ENCODE measurements around the gene REXO5.
A peak's percentile ranks its signal among the peaks of the same experiment; 100 is the strongest.
"Not testable (repeated sequence)": the region's sequence is repeated elsewhere in the genome, so short reads cannot be mapped to it uniquely, and the experiment has no call there.

REXO5 gene

GRCh38 chr16:20801278-20801677, 5.0 kb upstream of the REXO5 start:
- ATAC-seq: no peak
- DNase-seq: no peak

DNA sequence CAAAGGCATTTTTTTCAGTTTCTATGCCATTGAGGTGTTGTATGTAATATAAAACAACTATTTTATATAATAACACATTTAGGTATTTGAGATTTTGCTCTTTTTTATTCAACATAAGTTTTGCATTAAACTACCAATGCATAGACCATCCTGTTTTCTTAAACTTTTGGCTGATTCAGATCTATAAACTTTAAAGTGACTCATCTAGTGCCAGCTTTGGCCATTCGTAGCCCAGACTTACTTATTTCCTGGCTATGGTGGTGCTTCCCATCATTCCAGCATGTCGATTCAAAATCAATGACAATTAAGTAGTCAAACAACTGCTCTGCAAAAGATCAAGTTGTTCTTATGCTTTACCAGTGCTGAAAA, 3.2 kb upstream of the REXO5 start:
- DNase-seq: no peak
- ATAC-seq: no peak

DNA sequence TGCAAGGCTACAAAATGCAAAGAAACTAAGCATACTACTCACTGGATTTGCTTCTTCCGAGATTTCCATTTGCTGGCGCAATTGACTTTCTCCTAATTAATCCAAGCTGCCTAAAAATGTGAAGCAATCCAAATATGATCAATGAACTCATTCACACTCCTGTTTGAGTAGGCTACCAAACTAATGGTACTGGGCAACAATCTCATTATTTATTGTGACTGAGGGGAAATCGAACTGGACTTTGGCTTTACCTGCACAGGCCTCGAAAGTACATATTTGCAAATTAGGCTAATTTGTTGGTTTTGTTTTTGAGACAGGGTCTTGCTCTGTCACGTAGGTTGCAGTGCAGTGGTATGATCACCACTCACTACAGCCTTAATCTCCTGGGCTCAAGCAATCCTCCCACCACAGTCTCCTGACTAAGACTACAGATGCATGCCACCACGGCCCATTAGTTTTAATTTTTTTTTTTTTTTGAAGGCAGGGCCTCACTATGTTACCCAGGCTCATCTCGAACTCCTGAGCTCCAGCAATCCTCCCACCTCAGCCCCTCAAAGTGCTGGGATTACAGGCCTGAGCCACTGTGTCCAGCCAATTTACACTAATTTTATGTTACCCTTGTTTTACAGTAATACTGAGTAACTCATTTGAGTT, 2.6 kb upstream of the REXO5 start:
- no peak for DNase-seq
- ATAC-seq: no peak

DNA sequence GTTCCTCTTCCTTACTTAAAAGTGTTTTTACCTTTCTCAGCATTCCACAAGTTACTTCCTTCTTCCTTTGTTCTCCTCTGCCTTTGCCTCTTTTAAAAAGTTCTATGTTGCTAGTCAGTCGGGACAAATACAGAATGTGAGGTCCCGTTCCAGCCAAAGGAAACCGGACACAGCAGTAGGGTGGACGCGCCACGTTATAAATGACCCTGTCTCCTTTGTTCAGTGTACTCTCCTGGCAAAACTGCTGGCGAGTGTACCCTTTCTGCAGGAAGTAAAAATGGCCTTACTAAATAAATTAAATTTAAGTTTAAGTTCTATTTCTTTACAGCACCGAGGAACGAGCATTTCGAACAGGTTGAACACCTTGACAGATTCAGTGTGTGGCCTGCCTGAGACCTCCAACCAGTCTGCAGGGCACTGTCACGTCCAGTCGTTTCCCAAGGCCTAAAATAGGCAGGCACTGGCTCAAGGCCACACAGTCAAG, 601 bp upstream of the REXO5 start:
- not testable (repeated sequence) for DNase-seq, ATAC-seq

DNA sequence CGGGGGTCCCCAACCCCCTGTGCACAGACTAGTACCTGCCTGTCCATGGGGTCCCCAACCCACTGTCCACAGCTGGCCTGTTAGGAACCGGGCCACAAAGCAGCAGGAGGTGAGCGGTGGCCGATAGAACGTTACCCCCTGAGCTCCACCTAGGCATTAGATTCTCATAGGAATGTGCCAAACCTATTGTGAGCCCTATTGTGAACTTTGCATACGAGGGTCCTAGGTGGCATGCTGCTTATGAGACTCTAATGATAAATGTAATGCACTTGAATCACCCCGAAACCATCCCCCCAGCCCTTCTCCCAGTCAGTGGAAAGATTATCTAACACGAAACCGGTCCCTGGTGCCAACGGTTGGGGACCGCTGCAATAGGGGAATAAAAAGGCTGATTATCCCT, 1.5 kb downstream of the REXO5 start:
- DNase-seq (no peak), ATAC-seq (no peak)

DNA sequence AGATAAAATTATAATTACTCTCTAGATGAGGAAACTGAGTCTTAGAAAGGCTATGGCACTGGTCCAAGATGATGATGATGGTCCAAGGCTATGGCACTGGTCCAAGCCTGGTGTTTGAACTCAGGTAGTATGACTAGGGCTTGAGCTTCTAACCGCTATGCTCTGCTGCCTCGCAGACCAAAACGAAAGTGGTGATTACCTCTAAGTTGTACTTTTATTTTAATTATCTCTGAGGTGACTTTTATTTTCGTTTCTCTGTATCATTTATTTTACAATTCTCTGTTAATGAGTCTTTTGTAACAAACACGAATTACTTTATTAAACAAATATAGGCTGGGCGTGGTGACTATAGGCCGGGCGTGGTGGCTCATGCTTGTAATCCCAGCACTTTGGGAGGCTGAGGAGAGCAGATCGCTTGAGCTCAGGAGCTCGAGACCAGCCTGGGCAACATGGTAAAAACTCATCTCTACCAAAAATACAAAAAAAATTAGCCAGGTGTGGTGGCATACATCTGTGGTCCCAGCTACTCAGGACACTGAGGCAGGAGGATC, 5.6 kb downstream of the REXO5 start:
- DNase-seq (no peak), ATAC-seq (no peak)

DNA sequence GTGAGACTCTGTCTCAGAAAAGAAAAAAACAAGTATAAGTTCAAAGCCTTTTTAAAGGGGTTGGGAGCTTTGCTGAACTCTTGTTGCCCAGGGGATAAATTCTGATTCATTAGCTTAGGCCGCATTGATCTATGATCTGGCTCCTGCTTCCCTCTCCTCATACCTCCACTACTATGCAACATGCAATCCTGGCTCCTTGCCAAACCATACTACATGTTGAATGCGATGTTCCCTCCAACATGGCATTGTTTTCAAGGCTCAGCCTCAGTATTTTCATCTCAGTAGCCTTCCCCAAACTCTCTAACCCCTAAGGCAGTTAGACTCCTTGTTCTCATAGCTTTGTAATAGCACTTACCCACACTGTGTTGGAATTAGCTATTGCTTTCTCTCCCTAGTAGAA, 6.2 kb downstream of the REXO5 start:
- DNase-seq: no peak
- ATAC-seq: no peak

- DNase-seq: no peak
- no peak for ATAC-seq
Measured at GRCh38 chr16:20814784-20815183, 8.5 kb downstream of the REXO5 start.

DNA sequence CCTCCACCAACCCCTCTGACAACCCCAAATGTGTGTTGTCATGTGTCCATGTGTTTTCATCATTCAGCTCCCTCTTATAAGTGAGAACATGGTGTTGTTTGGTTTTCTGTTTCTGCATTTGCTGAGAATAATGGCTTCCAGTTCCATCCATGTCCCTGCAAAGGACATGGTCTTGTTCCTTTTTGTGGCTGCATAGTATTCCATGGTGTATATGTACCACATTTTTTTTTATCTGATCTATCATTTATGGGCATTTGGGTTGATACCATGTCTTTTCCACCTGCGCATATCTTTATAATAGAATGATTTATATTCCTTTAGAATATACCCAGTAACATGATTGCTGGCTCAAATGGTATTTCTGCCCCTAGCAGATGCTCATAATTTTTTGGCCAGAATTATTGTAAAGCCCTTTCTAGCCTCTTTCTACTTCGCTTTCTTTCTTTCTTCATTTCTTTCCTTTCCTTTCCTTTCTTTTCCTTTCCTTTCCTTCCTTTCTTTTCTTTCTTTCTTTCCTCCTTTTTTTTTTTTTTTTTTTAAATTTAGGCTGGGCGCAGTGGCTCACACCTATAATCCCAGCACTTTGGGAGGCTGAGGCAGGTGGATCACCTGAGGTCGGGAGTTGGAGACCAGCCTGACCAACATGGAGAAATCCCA, 12.7 kb downstream of the REXO5 start:
- DNase-seq: no peak
- ATAC-seq: no peak

DNA sequence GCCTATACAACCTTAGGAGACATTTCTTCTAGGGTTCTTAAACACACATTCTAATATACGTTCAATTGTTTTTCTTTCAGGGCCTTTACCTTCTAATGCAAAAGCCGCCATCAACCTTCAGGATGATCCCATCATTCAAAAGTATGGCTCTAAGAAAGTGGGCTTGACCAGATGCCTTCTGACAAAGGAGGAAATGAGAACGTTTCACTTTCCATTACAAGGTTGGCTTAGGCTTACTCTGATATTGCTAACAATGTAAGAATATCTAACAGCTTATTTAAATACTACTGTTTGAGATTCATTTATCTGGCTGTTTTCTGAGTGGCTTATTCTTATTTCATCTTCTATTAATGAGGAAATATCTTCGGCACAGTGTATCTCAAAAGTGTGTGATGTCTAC, 15.4 kb downstream of the REXO5 start:
- ATAC-seq: no peak
- no peak for DNase-seq

GRCh38 chr16:20822521-20823325, 16.4 kb downstream of the REXO5 start:
- no peak for DNase-seq
- ATAC-seq: no peak

- DNase-seq: no peak
- ATAC-seq: no peak
Measured at GRCh38 chr16:20826039-20826566, 19.8 kb downstream of the REXO5 start.

DNA sequence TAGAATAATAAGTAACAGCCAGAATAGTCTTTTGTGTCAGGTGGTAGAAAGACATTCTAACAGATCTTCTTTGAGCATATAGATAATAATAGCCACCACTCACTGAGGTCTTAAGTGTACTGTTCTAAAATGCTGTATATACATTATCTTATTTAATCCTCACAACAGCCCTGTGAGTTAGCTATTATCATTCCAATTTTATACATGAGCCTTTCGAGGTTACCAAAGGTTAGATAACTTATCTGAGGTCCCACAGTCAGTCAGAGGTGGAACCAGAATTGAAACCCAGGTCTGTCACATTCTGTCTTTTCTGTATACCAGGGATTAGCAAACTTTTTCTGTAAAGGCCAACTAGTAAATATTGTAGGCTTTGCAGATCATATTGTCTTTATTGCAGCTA, 23.2 kb downstream of the REXO5 start:
- ATAC-seq: no peak
- no peak for DNase-seq

GRCh38 chr16:20830372-20830771, 24.0 kb downstream of the REXO5 start:
- ATAC-seq: no peak
- no peak for DNase-seq

GRCh38 chr16:20833086-20833485, 26.8 kb downstream of the REXO5 start:
- DNase-seq: no peak
- no peak for ATAC-seq

GRCh38 chr16:20838240-20838639, 31.9 kb downstream of the REXO5 start:
- ATAC-seq: no peak
- no peak for DNase-seq

GRCh38 chr16:20839504-20839903, 33.2 kb downstream of the REXO5 start:
- ATAC-seq: no peak
- no peak for DNase-seq

GRCh38 chr16:20844054-20844453, 37.7 kb downstream of the REXO5 start:
- ATAC-seq: peak; percentile 52

GRCh38 chr16:20844588-20844987, 38.3 kb downstream of the REXO5 start:
- peak; percentile 69 for ATAC-seq
- DNase-seq: no peak

More at GRCh38 chr16:20844054-20844453, 37.7 kb downstream of the REXO5 start:
- DNase-seq: no peak

DNA sequence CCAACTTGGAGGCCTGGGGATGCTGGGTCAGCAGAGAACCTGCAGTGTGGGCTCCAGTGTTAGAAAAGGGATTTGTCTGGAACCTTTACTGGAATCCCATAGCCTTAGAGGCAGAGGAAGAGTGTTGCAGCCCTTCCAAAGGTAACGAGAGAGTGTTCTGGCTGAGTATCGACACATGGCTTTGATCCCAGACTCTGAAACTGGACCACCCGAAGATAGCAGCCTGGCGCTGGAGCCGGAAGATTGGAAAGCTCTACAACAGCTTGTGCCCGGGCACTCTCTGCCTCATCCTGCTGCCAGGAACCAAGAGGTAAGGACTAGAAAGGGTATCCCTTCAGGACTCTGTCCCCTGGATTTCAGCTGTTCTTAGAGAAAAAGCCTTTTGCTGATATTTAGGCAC, 39.7 kb downstream of the REXO5 start:
- DNase-seq (no peak), ATAC-seq (no peak)

DNA sequence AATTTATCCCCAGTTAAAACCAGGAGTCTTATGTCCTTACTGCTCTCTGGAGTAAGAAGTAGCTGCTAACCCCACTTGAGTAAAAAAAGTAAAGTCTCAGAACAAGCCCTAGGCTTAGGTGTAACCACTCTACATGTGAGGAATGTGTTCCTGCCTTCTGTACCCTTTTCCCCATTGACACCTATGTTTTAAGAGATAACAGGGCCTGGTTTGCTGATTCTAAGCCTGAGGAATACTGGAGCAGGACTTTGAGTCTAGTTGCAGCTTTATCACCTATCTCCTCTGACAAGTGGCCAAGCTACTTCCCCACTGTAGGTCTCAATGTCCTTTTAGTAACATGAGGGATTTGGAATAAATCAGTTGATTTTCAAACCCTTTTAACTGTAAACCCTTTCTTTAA, 40.2 kb downstream of the REXO5 start:
- no peak for ATAC-seq
- no peak for DNase-seq

DNA sequence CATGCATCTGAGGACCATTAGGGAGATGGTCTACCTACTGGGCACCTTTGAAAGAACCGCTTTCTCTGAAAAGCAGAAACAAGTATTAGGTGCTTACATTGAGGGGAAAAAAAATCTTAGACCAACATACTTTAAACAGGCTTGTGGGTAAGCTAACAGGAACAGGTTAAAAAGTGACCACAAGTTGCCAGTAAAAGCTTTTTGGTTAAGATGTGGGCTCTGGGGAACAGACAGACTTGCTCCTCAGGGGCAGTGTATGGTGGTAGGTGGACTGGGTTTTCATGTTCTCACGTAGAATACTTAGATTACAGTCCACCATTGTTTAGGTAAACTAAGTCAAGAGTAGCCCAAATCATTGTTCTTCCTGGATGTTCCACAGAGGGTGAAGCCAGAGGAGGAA, 41.2 kb downstream of the REXO5 start:
- DNase-seq: no peak
- ATAC-seq: no peak
